Ovary (tissue), 9 donors: ENCODE data around the gene SIGLEC1. TPM values are rescaled to one million over a fixed set of nuclear protein-coding genes. Genes with fewer than 3 reads are reported as not detected.

Source experiments
- DNase-seq, 5 donors: peaks; one replicate each; pipeline ENCODE4 v3.0.0-alpha.2; 2019 to 2020
- H3K27ac ChIP-seq, 2 donors: fragments of 200-600 bp; one replicate each; pipeline versions ENCODE4 v1.5.1 to v1.8.0; 2019 to 2022
- H3K27me3 ChIP-seq: fragments of 200-600 bp; one replicate; pipeline ENCODE4 v1.8.0; 2022
- H3K36me3 ChIP-seq: fragments of 200-600 bp; sonication (generic); one replicate; pipeline ENCODE4 v1.5.1; 2019
- H3K4me1 ChIP-seq: one replicate; pipeline ENCODE4 v1.8.1; 2013; ENCODE audit warnings: mild to moderate bottlenecking, moderate library complexity; ENCODE audit not compliant: insufficient read depth
- H3K4me3 ChIP-seq: fragments of 200-600 bp; sonication (generic); one replicate; pipeline ENCODE4 v1.5.1; 2017
- H3K9me3 ChIP-seq, 2 donors: fragments of 200-600 bp in 1 of 2; sonication (generic) in 1 of 2; one replicate each; pipeline versions ENCODE4 v1.5.1 to v1.8.1; 2013 to 2019; ENCODE audit warnings: mild to moderate bottlenecking in 1 of 2, moderate library complexity in 1 of 2
- EP300 ChIP-seq: sonication (generic); formaldehyde crosslinking; IDR thresholded peaks from one replicate; pipeline ENCODE4 v1.6.1; 2017; ENCODE audit warnings: antibody characterized with exemption
- POLR2A ChIP-seq: fragments of 450-650 bp; IDR thresholded peaks from one replicate; pipeline ENCODE4 v1.6.1; 2017; ENCODE audit warnings: antibody characterized with exemption, mild to moderate bottlenecking, moderate library complexity
- WGBS, 3 donors: extraction: QIAGEN DNeasy Blood & Tissue Kit in 1 of 3; methylation state at CpG; one replicate each; pipeline versions ENCODE4 v1.1.5 to v1.1.7; 2013 to 2017; 5-methylcytosine and 5-hydroxymethylcytosine counted together
- intact Hi-C, 4 donors: fragments of 100-400 bp; cut with DNase I; formaldehyde crosslinking; loops; one replicate each; pipeline versions ENCODE4 v1.11.0 to v1.15.1; 2022 to 2023
- polyA plus RNA-seq, 2 donors: library from polyadenylated mRNA; stranded (reverse); fragments of 200-250 nt in 1 of 2; fragments of 350-450 nt in 1 of 2; fragmentation: Illumina TruSeq in 1 of 2; extraction: RNeasy Lipid Tissue Mini Kit (QIAGEN cat#74804) in 1 of 2; gene quantifications; one replicate each; pipeline ENCODE4 v1.2.3, GENCODE V29; 2013 to 2014
- total RNA-seq, 7 donors: library from RNA; depleted of rRNA in 2 of 7; stranded (reverse); fragments of >200 nt in 2 of 7; fragmentation: NEBNext Ultra II Directional in 3 of 7; extraction: Animal tissue kit (Norgen Biotek cat#: 25700) in 3 of 7; gene quantifications; one replicate each; pipeline versions ENCODE4 v1.1.0 to v1.2.4, GENCODE V29; 2016 to 2023
- TF ChIP-seq, protein P1 (sequence below), 3 donors: fragments of 450-650 bp in 2 of 3; fragments of 200-600 bp in 1 of 3; IDR thresholded peaks; one replicate each; pipeline versions ENCODE4 v1.5.1 to v1.8.0; 2016 to 2022; ENCODE audit warnings: antibody characterized with exemption in 3 of 3, mild to moderate bottlenecking in 1 of 3
- donor health status: DM: no; HTN: no; CAD: no; lungs with moderate emphysema.
- donor health status: DM: no; HTN: no; CAD: no.
- donor health status: Bipolar disorder and iron deficiency.
- donor health status: DM: yes; HTN: yes; CAD: no.
- donor health status: DM: no; HTN: no; CAD: no.
- donor health status: DM: yes; HTN: yes; CAD: no.

The SIGLEC1 gene
- total and polyA plus RNA-seq, 9 donors, result 0.48 to 11.5 (median 1.9) TPM

DNA sequence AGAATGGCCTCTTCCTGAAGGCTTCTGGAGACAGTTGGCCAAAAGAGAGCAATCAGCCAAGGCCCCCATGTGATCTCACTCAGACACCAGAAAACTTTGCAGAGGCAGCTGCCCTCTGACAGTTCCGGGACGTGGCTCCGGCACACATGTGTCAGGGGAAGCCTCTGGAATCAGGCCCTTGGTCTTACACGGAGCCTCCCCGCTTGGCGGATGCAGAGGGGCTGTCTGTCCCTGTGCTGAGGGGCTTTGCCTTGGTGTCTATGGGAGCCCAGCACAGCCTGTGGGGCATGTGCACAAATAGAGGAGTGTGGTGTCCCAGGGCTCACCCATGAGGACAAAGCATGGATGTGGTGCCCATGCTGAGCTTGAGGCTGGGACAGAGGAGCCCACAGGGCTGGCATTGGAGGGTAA lies 13.8 kb downstream of the SIGLEC1 start:
- 60 to 77% (median 64%) methylated on average over 6 of the region's 6 CpGs for whole genome bisulfite sequencing, 3 donors
- H3K27ac ChIP-seq, result no peak overlapping the region
- H3K27me3 ChIP-seq, result no peaks in the 10 kb centered on the region
- no peak for TF ChIP-seq EP300
- TF ChIP-seq POLR2A, result no peak
- TF ChIP-seq, protein P1, sequence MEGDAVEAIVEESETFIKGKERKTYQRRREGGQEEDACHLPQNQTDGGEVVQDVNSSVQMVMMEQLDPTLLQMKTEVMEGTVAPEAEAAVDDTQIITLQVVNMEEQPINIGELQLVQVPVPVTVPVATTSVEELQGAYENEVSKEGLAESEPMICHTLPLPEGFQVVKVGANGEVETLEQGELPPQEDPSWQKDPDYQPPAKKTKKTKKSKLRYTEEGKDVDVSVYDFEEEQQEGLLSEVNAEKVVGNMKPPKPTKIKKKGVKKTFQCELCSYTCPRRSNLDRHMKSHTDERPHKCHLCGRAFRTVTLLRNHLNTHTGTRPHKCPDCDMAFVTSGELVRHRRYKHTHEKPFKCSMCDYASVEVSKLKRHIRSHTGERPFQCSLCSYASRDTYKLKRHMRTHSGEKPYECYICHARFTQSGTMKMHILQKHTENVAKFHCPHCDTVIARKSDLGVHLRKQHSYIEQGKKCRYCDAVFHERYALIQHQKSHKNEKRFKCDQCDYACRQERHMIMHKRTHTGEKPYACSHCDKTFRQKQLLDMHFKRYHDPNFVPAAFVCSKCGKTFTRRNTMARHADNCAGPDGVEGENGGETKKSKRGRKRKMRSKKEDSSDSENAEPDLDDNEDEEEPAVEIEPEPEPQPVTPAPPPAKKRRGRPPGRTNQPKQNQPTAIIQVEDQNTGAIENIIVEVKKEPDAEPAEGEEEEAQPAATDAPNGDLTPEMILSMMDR (IDR thresholded peaks at IDR 0.05), result no peak
- no peaks in the 10 kb centered on the region for H3K36me3 ChIP-seq
- H3K4me1 ChIP-seq, result no peaks in the 10 kb centered on the region
- H3K9me3 ChIP-seq, result no peaks in the 10 kb centered on the region
- DNase-seq, result no peak
- no peak overlapping the region for H3K4me3 ChIP-seq
- intact Hi-C loops, result no loop called here

DNA sequence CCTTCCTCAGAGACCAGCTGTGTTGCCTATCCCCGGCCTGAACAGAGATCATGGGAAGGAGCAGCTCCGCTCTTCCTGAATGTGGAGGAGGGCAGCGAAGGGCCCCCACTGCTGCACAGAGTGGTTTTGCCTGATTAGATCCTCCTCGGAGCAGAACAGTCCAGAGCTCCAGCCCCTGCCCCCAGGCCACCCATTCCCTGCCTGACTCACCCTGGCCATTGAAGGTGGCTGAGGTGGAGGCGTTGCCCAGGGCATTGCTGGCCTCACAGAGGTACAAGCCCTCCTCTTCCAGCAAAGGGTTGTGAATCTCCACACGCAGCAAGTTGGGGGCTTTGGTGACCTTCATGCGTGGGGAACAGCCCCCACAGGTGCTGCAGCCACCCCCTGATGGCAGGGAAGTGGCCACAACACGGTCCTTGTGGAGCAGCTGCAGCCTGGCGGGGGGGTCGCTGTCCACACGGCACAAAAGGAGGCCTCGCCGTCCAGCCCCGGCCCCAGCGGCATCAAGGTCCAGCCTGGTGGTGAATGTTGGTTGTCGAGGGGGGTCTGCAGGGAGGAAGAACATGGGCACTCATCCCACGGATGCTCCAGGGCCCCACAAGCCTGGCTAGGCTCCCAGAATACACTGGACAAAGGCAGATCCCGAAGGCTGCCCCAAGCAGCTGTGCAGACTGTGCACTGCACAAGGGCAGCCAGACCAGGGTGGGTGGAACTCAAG lies 14.7 kb downstream of the SIGLEC1 start:
- Histone ChIP-seq H3K36me3 (no peaks in the 10 kb centered on the region), H3K4me1 (no peaks in the 10 kb centered on the region), H3K27ac (no peak overlapping the region), H3K4me3 (no peak overlapping the region), H3K27me3 (no peaks in the 10 kb centered on the region), H3K9me3 (no peaks in the 10 kb centered on the region)
- intact Hi-C loops, result no loop called here
- TF ChIP-seq, protein P1 (IDR thresholded peaks at IDR 0.05), result no peak
- TF ChIP-seq POLR2A (no peak), EP300 (no peak)
- DNase-seq, result no peak
- 47 to 59% (median 59%) methylated on average over 9 to 18 of the region's 18 CpGs for WGBS, 3 donors

DNA sequence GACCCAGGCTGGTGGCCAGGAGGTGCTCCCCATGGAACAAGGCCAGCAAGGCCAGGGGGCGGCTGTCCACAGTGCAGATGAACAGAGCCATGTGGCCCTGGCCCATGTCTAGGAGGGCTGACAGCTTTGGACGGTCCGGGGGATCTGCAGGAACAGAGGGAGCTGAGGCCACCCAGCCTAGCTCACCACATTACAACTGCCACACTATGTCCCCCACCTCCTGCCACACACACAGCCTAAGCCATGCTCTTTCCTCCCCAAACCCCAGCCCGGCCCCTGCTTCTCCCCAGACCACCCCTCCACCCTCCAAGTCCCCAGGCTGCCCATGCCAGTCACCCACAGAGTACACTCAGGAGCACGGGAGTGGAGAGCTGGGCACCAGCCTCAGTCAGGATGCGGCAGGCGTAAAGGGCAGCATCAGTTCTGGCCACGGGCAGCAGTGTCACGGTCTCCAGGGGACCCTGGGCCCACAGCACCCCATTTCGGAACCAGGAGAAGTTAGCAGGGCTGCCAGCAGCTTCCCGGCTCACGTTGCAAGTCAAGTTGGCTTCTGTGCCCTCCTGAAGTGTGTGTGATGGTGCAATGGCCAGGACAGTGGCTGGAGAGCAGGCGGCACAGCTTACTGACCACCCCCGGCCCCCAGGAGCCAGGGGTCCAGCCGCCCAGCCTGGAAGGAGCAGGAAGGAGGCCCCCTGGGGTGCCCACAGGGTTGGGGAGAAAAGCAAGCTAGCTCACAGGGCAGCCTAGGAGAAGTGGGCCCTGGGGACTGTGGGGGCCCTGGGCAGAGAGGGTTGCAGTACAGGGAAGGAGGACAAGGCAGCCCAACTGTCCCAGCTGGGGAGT lies 15.4 kb downstream of the SIGLEC1 start:
- Histone ChIP-seq H3K27ac (no peak overlapping the region), H3K9me3 (no peaks in the 10 kb centered on the region), H3K4me1 (no peaks in the 10 kb centered on the region), H3K36me3 (no peaks in the 10 kb centered on the region), H3K4me3 (no peak overlapping the region), H3K27me3 (no peaks in the 10 kb centered on the region)
- intact Hi-C loops, result no loop called here
- WGBS, 3 donors, result 86 to 90% (median 89%) methylated on average over 12 to 15 of the region's 15 CpGs
- TF ChIP-seq POLR2A (no peak), EP300 (no peak)
- TF ChIP-seq, protein P1 (IDR thresholded peaks at IDR 0.05), result no peak
- DNase-seq, result no peak

DNA sequence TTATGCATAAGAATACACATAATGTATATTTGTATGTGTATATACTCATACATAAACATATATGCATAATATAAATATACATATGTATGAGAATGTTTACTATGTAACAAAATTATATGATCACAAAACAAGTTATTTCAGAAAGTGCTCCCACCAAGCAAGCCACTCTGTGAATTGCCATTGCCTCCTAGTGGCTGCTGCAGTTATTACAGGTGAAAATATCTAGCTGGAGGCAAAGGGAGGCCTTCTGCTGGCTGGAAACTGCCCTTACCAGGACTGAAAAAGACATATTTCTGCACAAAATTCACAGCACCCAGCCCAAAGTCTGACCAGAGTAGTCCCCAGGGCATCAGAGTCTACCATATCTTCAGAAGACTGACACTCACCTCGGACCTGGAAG lies 16.2 kb downstream of the SIGLEC1 start:
- no peak for DNase-seq
- no peaks in the 10 kb centered on the region for H3K27me3 ChIP-seq
- intact Hi-C loops, result no loop called here
- 89 to 95% (median 89%) methylated on average over 1 of the region's 1 CpG for WGBS, 3 donors
- no peak overlapping the region for H3K27ac ChIP-seq
- H3K9me3 ChIP-seq, result no peaks in the 10 kb centered on the region
- H3K36me3 ChIP-seq, result no peaks in the 10 kb centered on the region
- no peak overlapping the region for H3K4me3 ChIP-seq
- H3K4me1 ChIP-seq, result no peaks in the 10 kb centered on the region
- TF ChIP-seq, protein P1 (IDR thresholded peaks at IDR 0.05), result no peak
- TF ChIP-seq POLR2A (no peak), EP300 (no peak)
